AG04450 (cell line): Measurements from ENCODE around the gene CLCN5. TPM values are rescaled to one million over a fixed set of nuclear protein-coding genes. Genes with fewer than 3 reads are reported as not detected.
"Not testable (repeated sequence)": the region's sequence is repeated elsewhere in the genome, so short reads cannot be mapped to it uniquely, and the experiment has no call there.

Source experiments
- CTCF ChIA-PET: fragments of 300-600, 350-600 bp; formaldehyde crosslinking; extraction: SDS; loops from one replicate; lab custom pipeline; 2022; ENCODE audit warnings: antibody characterized with exemption, inconsistent platforms; lab: Charles Lee
- POLR2A ChIA-PET: fragments of 350-600 bp; formaldehyde crosslinking; extraction: SDS; loops from one replicate; lab custom pipeline; 2021; ENCODE audit warnings: antibody characterized with exemption, inconsistent platforms; lab: Yijun Ruan, JAX
- DNase-seq: peaks from one replicate; pipeline ENCODE4 v3.0.0-alpha.2; 2011; ENCODE audit warnings: low read depth, low spot score
- H3K27ac ChIP-seq: one replicate; pipeline ENCODE4 v1.5.1; 2012; ENCODE audit warnings: low read depth, low read length, control low read depth
- H3K27me3 ChIP-seq: one replicate; pipeline ENCODE4 v1.6.0; 2012; ENCODE audit warnings: low read length; ENCODE audit not compliant: control insufficient read depth, insufficient read depth
- H3K4me3 ChIP-seq: 2 replicates; pipeline ENCODE4 v1.5.1; 2011; ENCODE audit warnings: mild to moderate bottlenecking, low read depth, low read length, control low read depth
- H3K9me3 ChIP-seq: 2 replicates; pipeline ENCODE4 v1.5.1; 2012; ENCODE audit warnings: low read length; ENCODE audit not compliant: control insufficient read depth, insufficient read depth
- polyA plus RNA-seq: library from polyadenylated mRNA; depleted of rRNA; stranded (reverse); fragments of >200 nt; gene quantifications from 2 replicates; pipeline ENCODE4 v1.2.3, GENCODE V29; 2011
- TF ChIP-seq, protein P1 (sequence below): IDR thresholded peaks from 2 replicates; pipeline ENCODE4 v1.5.1; 2011; ENCODE audit warnings: low read depth, low read length, control low read depth, inconsistent platforms

CLCN5 gene
- polyA plus RNA-seq, 1 experiment, result 2.2 TPM

GRCh38 chrX:50003927-50004326 is 81.5 kb downstream of the CLCN5 start:
- CTCF ChIA-PET, result no interaction called here
- TF ChIP-seq, protein P1, sequence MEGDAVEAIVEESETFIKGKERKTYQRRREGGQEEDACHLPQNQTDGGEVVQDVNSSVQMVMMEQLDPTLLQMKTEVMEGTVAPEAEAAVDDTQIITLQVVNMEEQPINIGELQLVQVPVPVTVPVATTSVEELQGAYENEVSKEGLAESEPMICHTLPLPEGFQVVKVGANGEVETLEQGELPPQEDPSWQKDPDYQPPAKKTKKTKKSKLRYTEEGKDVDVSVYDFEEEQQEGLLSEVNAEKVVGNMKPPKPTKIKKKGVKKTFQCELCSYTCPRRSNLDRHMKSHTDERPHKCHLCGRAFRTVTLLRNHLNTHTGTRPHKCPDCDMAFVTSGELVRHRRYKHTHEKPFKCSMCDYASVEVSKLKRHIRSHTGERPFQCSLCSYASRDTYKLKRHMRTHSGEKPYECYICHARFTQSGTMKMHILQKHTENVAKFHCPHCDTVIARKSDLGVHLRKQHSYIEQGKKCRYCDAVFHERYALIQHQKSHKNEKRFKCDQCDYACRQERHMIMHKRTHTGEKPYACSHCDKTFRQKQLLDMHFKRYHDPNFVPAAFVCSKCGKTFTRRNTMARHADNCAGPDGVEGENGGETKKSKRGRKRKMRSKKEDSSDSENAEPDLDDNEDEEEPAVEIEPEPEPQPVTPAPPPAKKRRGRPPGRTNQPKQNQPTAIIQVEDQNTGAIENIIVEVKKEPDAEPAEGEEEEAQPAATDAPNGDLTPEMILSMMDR, result no peak
- no peaks in the 10 kb centered on the region for H3K9me3 ChIP-seq
- no peak overlapping the region for H3K27ac ChIP-seq
- no peak overlapping the region for H3K4me3 ChIP-seq
- no peaks in the 10 kb centered on the region for H3K27me3 ChIP-seq
- POLR2A ChIA-PET, result no interaction called here
- DNase-seq, result no peak

DNA sequence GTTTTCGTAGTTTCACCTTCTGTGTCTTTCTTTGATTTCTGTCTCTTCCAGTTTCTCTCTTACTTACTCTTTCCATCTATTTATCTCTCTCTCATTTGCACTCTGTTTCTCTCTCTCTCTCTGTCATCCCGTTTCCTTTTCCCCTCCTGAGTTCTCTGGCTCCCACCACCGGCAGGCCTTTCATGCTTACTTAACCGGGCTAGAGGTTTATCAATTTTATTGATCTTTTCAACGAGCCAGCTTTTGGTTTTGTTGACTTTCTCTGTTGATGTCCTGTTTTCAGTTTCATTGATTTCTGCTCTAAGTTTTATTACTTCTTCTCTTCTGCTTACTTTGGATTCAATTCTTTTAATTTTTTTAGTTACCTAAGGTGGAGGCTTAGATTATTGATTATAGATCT is 103.2 kb downstream of the CLCN5 start:
- DNase-seq, H3K27ac ChIP-seq, H3K4me3 ChIP-seq, H3K9me3 ChIP-seq, POLR2A ChIA-PET, CTCF ChIA-PET, H3K27me3 ChIP-seq: not testable (repeated sequence)

- no peak for DNase-seq
Measured at GRCh38 chrX:50035126-50035525, 112.7 kb downstream of the CLCN5 start.

DNA sequence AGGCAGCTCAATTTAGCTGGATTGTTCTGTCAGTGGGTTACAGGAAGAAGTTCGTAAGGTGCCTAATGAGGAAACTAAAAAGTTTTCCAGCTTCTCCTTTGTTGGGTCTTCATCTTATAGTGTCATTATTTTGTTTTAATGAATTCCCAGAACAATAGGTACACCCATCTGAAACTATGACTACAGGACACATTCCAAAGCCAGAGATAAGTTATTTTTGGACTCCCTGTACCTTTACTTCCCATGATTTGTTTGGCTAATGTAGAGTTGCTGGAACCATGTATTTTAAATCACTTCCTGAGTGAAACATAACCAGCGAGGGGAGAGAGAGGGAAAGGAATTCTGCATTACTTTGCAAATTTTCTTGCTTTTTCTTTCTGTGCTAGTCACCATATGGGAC is 114.0 kb downstream of the CLCN5 start:
- ChIA-PET POLR2A (no interaction called here), CTCF (no interaction called here)
- Histone ChIP-seq H3K4me3 (no peak overlapping the region), H3K27ac (no peak overlapping the region), H3K27me3 (no peaks in the 10 kb centered on the region), H3K9me3 (no peaks in the 10 kb centered on the region)
- no peak for DNase-seq
- TF ChIP-seq, protein P1, result no peak

More at GRCh38 chrX:50035126-50035525, 112.7 kb downstream of the CLCN5 start:
- Histone ChIP-seq H3K9me3 (no peaks in the 10 kb centered on the region), H3K4me3 (no peak overlapping the region), H3K27ac (no peak overlapping the region), H3K27me3 (no peaks in the 10 kb centered on the region)
- TF ChIP-seq, protein P1, result no peak
- CTCF ChIA-PET, result no interaction called here
- POLR2A ChIA-PET, result no interaction called here

DNA sequence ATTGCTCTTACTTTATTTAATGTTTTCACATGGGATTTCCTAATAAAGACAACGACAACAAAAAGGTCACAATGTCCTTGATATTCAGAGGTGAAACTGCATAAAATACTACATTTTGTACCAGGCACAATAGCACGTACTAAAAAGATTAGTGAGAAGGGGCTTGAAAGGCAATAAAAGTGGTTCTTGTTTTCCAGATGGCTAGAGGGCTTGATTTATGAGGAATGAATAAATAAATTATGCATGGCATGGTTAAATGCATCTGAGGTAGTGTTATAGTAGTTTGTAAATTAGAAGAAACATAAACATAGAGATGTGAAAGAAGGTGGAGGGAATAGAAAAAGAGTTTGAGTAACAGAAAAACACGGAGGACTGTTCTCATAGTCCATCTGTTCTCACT is 123.4 kb downstream of the CLCN5 start:
- ChIA-PET POLR2A (no interaction called here), CTCF (no interaction called here)
- no peak for DNase-seq
- Histone ChIP-seq H3K4me3 (no peak overlapping the region), H3K27me3 (no peaks in the 10 kb centered on the region), H3K27ac (no peak overlapping the region), H3K9me3 (no peaks in the 10 kb centered on the region)
- TF ChIP-seq, protein P1, result no peak

DNA sequence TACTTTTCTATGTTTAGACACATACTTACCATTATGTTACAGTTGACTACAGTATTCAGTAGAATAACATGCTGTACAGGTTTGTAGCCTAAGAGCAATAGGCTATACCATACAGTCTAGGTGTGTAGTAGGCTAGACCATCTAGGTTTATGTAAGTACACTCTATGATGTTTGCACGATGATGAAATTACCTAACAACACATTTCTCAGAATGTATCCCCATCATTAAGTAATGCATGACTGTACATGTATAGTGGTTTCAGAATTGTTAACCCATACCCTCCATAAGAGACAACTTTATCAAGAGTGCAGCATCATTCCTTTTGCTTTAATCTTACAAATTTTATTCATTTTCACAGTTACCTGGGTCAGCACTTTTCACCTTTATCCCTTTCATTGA is 126.8 kb downstream of the CLCN5 start:
- no peaks in the 10 kb centered on the region for H3K9me3 ChIP-seq
- no peak overlapping the region for H3K27ac ChIP-seq
- DNase-seq, result no peak
- TF ChIP-seq, protein P1, result no peak
- ChIA-PET CTCF (no interaction called here), POLR2A (no interaction called here)
- H3K27me3 ChIP-seq, result no peaks in the 10 kb centered on the region
- no peak overlapping the region for H3K4me3 ChIP-seq
